ENCODE measurements around the gene F10.

DNA sequence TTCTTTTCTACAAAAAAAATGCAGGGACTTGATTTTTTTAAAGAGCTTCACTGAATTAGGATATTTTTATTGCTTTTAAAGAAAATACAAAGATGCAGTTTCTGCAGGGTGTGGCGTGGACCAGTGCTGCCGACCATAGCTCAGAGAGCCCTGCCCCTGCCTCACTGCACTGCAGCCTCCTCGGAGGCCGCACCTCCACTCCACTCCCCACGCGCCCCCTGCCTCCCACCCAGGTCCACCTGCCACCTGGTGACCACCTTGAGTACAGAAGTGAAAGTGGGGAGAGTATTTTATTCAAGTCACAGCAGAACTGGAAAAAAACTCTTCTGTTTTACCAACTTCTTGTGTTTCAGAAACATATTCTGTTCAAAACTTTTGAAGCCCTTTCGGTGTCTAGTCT is 24.9 kb upstream of the F10 start:
- TF ChIP-seq EZH2 (IDR thresholded peaks at IDR 0.05; ENCODE audit: low read length, unreplicated experiment), result no peak
- TF ChIP-seq, protein P1, sequence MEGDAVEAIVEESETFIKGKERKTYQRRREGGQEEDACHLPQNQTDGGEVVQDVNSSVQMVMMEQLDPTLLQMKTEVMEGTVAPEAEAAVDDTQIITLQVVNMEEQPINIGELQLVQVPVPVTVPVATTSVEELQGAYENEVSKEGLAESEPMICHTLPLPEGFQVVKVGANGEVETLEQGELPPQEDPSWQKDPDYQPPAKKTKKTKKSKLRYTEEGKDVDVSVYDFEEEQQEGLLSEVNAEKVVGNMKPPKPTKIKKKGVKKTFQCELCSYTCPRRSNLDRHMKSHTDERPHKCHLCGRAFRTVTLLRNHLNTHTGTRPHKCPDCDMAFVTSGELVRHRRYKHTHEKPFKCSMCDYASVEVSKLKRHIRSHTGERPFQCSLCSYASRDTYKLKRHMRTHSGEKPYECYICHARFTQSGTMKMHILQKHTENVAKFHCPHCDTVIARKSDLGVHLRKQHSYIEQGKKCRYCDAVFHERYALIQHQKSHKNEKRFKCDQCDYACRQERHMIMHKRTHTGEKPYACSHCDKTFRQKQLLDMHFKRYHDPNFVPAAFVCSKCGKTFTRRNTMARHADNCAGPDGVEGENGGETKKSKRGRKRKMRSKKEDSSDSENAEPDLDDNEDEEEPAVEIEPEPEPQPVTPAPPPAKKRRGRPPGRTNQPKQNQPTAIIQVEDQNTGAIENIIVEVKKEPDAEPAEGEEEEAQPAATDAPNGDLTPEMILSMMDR (conservative IDR thresholded peaks at IDR 0.05; ENCODE audit: low read depth, low read length), result no peak

Data from PC-3 (cell line).